Uterus (tissue), 2 donors: ENCODE results near the gene EI24.

ENCODE experiments used
- POLR2A ChIP-seq, 2 donors: fragments of 450-650 bp; IDR thresholded peaks; one replicate each; pipeline ENCODE4 v1.6.1; 2016; ENCODE audit warnings: antibody characterized with exemption in 2 of 2, mild to moderate bottlenecking in 1 of 2, moderate library complexity in 1 of 2
- TF ChIP-seq, protein P1 (sequence below), 4 experiments: fragments of 200-600 bp in 2 of 4; fragments of 450-650 bp in 2 of 4; sonication (generic) in 2 of 4; IDR thresholded peaks; one replicate each; pipeline ENCODE4 v1.5.1; 2016 to 2019; ENCODE audit warnings: antibody characterized with exemption in 4 of 4, mild to moderate bottlenecking in 2 of 4, moderate library complexity in 1 of 4

DNA sequence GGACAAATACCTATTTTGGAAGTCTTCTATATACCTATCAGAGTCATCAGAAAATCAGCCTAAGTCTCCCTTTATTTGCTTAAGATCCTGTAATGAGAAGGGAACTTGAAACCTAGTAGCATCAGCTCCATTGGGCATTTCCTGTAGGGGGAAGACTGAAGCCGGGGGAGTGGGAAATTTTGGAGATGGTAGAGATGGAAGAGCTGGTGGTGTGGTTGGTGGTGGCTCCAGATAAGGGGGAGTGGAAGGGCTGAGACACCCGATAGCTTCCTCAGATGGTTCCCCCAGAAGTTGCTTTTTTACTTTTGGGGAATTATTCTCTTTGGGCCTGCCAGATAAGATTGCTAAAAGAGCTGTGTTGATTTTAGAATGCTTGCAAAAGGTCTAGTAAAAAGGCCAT is 16.4 kb upstream of the EI24 start:
- TF ChIP-seq, protein P1, sequence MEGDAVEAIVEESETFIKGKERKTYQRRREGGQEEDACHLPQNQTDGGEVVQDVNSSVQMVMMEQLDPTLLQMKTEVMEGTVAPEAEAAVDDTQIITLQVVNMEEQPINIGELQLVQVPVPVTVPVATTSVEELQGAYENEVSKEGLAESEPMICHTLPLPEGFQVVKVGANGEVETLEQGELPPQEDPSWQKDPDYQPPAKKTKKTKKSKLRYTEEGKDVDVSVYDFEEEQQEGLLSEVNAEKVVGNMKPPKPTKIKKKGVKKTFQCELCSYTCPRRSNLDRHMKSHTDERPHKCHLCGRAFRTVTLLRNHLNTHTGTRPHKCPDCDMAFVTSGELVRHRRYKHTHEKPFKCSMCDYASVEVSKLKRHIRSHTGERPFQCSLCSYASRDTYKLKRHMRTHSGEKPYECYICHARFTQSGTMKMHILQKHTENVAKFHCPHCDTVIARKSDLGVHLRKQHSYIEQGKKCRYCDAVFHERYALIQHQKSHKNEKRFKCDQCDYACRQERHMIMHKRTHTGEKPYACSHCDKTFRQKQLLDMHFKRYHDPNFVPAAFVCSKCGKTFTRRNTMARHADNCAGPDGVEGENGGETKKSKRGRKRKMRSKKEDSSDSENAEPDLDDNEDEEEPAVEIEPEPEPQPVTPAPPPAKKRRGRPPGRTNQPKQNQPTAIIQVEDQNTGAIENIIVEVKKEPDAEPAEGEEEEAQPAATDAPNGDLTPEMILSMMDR (IDR thresholded peaks at IDR 0.05): no peak
- TF ChIP-seq POLR2A (IDR thresholded peaks at IDR 0.05): no peak
